ENCODE results near the gene YWHAE.

GRCh38 chr17:1438593-1439083, 38.6 kb upstream of the YWHAE start:
- TF ChIP-seq EZH2 (IDR thresholded peaks at IDR 0.05; ENCODE audit: borderline replicate concordance, low read depth, low read length, poor library complexity, severe bottlenecking) (no peak), CTCF (conservative IDR thresholded peaks at IDR 0.05; ENCODE audit: low read depth, low read length) (no peak)

All from A673 (cell line).